GM19351 (cell line): ENCODE data around the gene ALPI.

Experiments used
- ATAC-seq: cut with Tn5 transposase; IDR thresholded peaks from one replicate; pipeline ENCODE4 v1.9.1; 2021; ENCODE audit warnings: mild to moderate bottlenecking, moderate library complexity; ENCODE audit not compliant: unreplicated experiment

ALPI gene

DNA sequence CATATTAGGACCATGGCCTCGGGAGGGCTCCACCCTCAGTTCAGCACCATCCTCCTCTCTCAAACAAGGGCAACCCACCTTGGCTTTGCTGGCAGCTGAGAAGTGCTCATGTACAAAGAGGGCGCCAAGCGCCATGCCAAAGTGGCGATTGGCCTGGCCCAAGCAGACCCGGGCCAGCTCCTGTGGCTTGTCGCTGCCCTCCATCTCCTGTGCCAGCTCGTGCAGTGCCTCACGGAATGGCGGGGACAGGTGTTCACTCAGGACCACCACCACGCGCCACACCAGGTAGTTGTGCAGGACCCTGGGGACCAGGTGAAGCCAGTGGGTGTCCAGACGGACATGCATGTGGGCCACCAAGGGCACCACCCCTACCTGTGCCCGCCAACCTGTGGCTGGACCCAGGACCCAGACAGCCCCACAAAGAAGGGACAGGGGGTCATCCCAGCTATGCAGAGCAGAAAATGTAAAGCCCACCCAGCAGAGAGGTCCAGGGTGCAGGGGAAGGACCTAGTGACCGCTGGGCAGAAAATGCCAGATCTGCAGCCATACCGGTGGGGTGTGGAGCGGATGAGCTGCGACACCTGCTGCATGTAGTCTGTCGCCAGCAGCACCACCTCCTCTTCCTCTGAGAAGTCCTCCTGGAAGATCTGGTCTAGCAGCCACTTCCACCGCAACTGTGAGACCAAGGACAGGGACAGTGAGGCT, 28.1 kb downstream of the ALPI start:
- ATAC-seq: no peak

DNA sequence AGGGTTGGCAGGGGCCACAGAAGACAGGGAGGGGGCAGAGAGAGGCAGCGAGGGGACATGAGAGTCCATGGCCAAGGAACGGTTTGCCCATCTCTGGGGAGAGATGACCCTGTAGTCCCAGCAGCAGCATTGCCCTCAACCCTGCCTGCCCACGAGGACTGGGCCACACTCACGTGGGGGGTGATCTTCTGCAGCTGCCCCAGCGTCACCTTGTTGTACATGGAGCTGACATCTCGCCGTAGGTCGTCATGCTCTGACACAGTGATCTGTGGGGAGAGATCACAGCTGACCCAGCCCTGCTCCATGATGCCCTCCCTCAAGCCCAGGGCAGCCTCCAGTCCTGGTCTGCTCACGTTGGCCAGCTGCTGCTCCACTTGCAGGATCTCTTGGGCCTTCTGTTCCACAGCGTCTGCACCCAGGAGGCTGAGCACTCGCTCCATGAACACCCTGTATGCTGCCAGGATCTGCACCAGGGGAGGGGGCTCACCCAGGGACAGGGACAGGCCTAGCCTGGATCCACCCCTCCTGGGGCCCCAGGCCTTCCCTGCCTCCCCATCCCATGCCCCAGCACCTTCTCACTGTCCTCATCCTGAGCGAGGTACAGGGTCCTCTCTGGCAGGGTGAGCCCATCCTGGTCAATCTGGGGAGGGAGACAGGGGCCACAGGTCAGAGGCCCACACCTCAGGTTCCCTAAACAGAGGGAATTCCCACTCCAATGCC, 28.8 kb downstream of the ALPI start:
- ATAC-seq: no peak

GRCh38 chr2:232485348-232485756, 29.4 kb downstream of the ALPI start:
- ATAC-seq: no peak

DNA sequence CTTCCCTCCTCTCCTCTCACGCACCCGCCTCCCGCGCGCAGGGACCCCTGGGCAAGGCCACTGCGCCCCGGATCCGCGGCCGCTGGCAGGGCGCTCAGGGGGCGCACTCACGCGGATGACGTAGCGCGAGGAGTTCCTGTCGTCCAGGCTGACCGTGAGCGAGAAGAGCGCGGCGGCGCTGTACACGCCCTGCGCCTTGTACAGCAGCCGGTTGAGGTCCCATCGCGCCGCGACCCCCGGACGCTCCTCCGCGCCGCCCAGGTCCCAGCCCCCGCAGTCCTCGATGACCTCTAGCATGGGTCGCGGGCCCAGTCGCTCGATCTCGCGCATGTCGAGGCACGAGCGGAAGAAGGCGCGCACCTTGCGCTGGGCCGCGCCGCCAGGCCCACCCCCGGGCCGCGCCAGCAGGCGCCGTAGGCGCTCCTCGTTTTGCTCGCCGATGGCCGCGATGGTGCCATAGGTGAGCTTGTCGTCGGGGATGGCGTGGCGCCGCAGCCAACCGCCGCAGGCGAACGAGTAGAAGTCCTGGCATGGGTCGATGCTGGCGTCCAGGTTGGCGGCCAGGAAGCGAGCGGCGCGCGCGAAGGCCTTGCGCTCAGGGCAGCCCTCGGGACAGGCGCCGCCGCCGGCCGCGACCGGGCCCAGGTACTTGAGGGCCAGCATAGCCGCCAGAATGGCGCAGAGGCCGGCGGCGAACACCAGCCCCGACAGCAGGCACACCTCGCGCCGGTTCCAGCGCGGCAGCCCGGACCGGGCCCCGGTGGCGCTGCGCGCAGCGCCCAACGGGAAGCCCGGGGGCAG, 30.0 kb downstream of the ALPI start:
- ATAC-seq: no peak

DNA sequence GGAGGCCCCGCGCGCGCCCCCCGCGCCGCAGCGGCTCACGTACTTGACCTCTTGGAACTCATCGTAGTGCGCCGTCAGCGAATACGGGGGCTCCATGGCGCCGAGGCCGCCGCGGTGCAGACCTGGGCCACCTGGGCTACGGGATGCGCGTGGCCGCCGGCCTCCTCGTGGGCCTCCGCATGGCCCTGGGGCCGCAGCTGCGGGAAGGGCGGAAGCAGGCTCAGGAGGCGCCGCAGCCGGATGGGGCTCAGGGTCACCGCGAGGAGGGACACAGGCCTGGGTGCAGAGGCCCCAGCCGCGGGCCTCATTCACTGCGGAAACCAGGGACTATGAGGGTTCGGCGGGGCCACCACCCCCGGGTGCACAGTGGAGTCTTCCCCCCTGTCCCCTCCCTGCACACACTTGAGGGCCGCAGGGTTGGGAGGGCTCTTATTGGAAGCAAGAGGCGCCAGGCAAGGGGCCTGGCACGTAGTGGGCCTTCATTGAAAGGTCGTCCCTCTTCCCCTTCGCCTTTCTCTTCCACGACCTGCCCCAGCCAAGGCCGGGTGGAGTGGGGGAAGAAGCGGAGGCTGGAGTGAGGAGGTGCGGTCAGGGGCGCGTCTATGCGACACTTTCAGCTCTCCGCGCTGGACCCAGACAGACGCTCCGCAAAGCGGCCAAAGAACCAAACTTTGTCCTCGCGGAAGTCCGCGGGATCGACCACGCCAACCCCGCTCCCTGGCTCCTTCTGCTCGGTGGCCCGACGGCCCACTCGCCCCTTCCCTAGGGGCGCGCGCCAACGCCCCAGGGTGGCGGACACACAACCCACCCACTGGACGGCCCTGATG, 30.8 kb downstream of the ALPI start:
- no peak for ATAC-seq

DNA sequence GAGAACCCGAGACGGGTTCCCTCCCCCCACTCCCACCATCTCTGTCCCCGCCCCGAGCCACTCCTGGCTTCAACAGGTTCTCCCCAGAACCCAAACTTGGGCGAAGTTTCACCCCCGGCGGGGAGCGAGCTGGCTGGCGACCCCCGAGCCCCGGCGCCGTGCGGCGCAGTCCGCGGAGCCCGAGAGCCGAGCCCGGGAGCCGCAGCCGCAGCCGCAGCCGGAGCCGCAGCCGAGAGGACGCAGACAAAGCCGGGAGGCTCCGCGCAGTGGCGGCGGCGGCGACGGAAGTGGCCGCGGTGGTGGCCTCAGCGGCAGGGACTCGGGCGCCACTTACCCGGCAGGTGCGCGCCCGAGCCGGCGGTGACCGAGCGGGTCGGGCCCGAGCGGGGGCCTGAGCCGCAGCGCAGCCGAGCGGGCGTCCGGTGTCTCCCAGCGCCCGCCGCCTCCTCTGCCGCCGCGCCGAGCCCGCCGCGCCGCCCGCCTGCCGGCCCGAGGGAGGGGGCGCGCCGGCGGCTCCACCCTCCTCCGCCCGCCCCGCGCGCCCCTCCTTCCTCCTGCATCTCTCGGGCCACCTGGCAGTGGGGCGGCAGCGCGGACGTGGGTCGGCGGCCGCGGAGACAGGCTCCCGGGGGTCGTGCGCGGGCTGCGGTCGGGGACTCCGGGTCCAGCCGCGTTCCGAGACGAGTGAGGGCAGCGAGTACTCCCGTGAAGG, 31.6 kb downstream of the ALPI start, which contains the start of gene ECEL1:
Gene ECEL1, minus strand, starts transcription at position 450 of the 712 bp plus-strand sequence. CDS start 1,181 bp downstream, outside the sequence.
- ATAC-seq: no peak

GRCh38 chr2:232488097-232488711, 32.3 kb downstream of the ALPI start:
- no peak for ATAC-seq

DNA sequence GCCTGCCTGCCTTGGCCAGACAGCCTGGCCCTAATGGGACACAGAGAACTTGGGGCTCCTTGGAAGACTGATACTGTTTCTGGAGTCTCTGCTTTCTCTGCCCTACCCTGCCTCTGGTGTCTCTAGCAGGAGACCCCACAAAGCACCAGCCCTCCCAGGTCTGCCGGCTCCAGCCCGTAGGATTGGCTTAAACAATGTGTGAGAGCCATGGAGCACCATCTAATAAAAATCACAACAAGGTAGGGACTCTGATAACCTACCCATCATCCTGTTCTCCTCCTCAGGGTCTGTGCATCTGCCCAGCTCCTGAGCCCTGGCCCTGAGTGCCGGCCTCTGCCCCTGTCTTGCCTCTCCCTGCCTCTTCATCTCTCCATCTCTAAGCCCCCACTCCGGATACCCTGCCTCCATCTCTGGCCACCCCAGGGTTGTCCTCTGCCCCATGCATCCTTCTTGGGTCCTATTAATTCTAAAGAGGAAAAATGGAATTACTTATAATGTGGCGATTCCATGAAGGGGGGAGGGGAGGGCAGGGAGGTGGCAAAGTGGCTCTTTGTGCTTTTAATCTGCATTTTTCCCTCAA, 32.9 kb downstream of the ALPI start:
- no peak for ATAC-seq

- no peak for ATAC-seq
These were observed 33.7 kb downstream of the ALPI start for GRCh38 chr2:232489516-232490220.

DNA sequence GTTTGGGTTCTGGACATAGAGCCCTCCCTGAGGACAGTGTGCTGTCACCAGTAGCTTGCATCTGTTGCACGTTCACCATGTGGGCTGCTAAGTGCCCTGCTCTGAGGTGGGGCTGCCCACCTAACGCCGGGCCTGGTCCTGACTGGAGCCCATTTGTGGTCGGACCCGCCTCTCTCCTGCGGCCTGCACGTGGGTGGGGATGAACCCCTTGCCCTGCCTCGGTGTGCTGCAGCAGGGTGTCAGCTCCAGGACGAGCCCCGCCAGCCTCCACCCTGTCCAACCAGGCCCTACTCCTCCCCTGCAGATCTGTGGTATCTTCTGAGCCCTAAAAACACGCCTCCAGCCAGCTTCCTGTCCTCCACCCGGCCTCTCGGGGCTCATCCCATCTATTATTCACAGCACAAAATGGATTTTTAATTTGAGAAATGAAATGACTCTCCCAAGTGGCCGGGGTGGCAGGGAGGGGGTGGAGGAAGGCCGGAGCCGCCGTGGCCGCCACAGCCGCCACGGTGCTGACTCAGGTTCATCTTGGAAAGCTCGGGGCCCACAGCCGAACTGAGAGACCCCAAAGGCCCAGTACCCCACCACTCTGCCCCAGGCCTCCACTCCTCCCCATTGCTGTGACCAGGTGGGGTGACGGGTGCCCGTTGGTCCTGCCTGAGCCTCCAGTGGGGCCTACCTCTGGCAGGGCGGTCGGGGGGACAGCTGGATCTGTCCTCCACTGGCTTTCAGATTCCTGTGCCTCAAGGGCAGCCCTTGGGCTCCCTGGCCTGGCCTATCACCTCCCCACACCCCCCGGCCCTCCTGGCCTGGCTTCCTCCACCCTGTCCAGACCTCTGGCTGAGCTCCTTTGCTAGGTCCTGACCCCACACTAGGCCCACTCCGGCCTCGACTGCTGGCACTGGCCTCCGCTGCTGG, 34.5 kb downstream of the ALPI start:
- ATAC-seq: no peak

GRCh38 chr2:232491139-232491780, 35.3 kb downstream of the ALPI start:
- no peak for ATAC-seq

GRCh38 chr2:232492236-232492848, 36.4 kb downstream of the ALPI start:
- no peak for ATAC-seq

- no peak for ATAC-seq
These were observed 37.2 kb downstream of the ALPI start for GRCh38 chr2:232492963-232493700.

DNA sequence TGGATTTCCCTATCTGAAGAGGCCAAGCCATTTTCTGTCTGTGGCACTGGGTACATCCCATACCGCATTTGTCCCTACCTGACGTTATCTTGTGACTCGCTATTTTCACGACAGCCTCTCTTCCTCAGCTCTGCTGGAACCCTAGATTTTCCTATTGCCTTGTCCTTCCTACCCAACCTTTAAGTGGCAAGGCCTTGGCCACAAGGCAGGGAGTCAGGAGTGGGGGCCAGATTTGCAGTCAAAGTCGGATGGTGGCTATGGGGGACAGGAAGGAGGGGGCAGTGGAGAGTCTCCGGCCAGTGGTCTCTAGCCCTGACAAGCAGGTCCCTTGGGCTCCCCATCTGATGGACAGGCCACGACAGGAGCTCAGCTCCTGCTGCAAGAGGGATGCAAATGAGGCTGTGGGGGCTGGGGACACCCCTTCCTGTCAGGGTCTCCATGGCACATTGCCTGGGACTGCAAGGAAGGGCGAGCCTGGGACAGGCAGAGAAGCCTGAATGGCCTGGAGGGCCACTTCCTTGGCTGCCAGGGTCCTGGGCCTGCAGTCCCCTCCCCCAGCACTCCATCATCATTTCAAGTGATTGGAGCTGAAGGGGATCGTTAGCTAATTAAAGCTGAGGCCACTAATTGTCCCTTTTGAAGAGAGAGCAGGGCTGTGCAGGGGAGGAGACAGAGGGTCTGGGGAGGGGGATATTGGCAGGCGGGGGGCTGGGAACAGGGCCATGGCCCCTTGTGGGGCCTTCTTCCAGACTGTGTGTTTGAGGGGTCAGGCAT, 37.9 kb downstream of the ALPI start:
- ATAC-seq: no peak

DNA sequence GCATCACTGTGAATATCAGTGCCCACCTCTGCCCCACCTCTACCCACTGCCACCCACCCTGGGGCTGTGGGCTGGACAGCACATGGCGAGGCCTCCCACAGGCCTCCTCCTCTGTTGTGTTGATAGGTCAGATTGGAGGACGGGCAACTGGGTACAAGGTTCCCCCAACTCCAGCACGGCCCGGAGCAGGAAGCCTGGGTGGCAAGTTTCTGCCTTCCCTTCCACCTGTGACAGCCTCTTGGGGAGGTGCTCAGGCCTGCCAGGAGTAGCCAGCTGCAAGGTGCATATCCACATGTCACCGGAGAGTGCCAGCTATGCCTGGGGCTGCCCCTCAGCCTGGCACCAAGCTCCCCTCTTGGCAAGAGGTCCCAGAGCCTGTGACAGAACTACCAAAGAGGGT, 38.6 kb downstream of the ALPI start:
- no peak for ATAC-seq
